ES-I3 (cell line): ENCODE results near the gene FARS2.

Source experiments
- H3K36me3 ChIP-seq: 2 replicates; pipeline ENCODE4 v1.6.1; 2013; ENCODE audit warnings: mild to moderate bottlenecking, low read length, control low read depth, moderate library complexity; ENCODE audit not compliant: insufficient read depth
- H3K4me1 ChIP-seq: 2 replicates; pipeline ENCODE4 v1.6.1; 2013; ENCODE audit warnings: mild to moderate bottlenecking, control low read depth, low read length; ENCODE audit not compliant: insufficient read depth
- H3K9ac ChIP-seq: 2 replicates; pipeline ENCODE4 v1.6.1; 2013; ENCODE audit warnings: low read depth, mild to moderate bottlenecking, low read length, moderate library complexity
- H3K9me3 ChIP-seq: 2 replicates; pipeline ENCODE4 v1.6.1; 2013; ENCODE audit warnings: mild to moderate bottlenecking, low read length, moderate library complexity; ENCODE audit not compliant: control insufficient read depth, insufficient read depth

The FARS2 gene

GRCh38 chr6:5260111-5260620 is 1.1 kb upstream of the FARS2 start:
- Histone ChIP-seq H3K9me3 (no peaks in the 10 kb centered on the region), H3K9ac (peak overlapping the region; percentile 57), H3K36me3 (peaks cover 4% of the 10 kb centered on the region; the same call in 1 of the 2 replicates), H3K4me1 (no peaks in the 10 kb centered on the region)

DNA sequence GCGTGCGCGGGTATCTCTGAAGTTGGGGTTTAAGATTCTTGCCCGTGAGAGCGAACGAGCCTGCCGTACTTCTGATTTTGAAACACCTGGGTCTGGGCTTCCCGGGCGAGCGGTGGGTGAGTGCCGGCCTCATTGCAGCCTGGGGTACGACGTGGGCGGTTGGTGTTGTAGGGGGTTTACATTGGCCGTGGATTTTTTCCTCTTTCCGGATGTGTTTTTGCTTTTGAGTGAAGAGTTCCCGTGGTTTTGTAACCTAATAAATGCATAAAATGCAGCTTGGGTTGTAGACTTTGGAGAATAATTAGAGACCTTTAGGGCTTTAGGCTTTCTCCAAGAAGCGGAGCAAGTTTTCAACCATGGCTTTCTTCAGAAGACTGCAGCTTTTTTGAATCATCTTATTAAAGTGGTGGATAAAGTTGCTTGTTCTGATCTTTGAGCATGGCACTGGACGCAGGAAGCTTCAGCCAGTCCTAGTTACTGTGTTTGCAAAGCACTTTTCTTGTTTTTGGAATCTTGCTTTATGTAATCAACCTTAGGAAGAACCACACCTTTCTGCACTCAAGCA is 314 bp downstream of the FARS2 start:
- H3K4me1 ChIP-seq: no peaks in the 10 kb centered on the region
- H3K36me3 ChIP-seq: peaks cover 4% of the 10 kb centered on the region; the same call in 1 of the 2 replicates
- peak overlapping the region; percentile 97 for H3K9ac ChIP-seq
- H3K9me3 ChIP-seq: no peaks in the 10 kb centered on the region

DNA sequence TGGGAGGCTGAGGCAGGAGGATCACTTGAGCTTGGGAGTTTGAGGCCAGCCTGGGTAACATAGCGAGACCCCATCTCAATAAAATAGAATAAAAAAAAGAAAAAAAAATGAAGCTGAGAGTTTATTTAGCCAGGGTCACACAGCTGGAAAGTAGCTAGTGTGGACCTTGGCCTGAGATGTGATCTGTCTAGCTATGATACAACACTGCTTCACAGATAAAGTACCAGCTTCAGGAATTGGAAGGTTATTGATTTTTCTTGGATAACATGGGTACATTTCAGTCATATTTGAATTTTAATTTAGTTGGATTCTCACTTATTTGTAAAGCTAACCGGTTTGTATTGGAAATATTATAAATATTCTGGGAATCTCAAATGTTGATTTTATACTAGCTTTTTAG is 5.1 kb downstream of the FARS2 start:
- H3K4me1 ChIP-seq: no peaks in the 10 kb centered on the region
- H3K36me3 ChIP-seq: no peaks in the 10 kb centered on the region
- H3K9me3 ChIP-seq: no peaks in the 10 kb centered on the region
- H3K9ac ChIP-seq: no peak overlapping the region

- Histone ChIP-seq H3K9me3 (no peaks in the 10 kb centered on the region), H3K4me1 (no peaks in the 10 kb centered on the region), H3K36me3 (no peaks in the 10 kb centered on the region), H3K9ac (no peak overlapping the region)
These were observed 8.9 kb downstream of the FARS2 start for GRCh38 chr6:5270093-5270680.

DNA sequence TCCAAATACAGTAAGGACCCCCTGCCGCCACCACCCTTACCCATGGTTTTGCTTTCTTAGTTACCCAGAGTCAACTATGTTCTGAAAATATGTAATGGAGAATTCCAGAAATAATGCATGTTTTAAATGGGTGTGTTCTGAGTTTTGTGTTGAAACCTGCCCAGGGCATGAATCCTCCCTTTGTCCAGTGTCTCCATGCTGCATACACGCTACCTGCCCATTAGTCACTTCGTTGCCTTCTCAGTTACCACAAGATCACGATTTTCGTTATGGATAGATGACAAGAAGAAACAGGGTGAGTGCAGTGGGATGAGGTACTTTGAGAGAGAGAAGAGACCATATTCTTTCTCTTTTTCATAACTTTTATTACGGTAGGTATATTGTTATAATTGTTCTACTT is 10.6 kb downstream of the FARS2 start:
- Histone ChIP-seq H3K36me3 (no peaks in the 10 kb centered on the region), H3K9me3 (no peaks in the 10 kb centered on the region), H3K4me1 (no peaks in the 10 kb centered on the region), H3K9ac (no peak overlapping the region)

DNA sequence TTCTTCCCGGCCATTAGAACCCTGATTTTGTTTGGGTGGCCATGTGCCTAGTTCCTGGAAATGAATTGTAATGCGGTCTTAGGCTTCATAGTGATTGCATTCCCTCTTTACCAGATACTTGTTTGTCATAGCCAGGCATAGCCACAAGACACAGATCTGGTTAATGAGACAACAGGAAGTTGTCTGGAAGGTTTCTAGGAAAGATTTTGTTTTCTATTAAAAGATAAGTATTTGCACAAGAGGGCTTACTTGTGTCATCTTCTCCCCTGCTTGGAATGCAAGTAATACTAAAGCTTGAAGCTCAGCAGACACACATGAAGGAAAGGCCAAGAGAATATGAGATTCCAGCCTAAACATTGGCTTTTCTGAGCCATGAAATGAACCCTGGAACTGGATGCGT is 12.9 kb downstream of the FARS2 start:
- H3K9ac ChIP-seq: no peak overlapping the region
- no peaks in the 10 kb centered on the region for H3K36me3 ChIP-seq
- H3K4me1 ChIP-seq: 0 out of 2 replicates have a peak, but pooled peaks cover 6% of the 10 kb centered on the region
- no peaks in the 10 kb centered on the region for H3K9me3 ChIP-seq

GRCh38 chr6:5275497-5275896 is 14.2 kb downstream of the FARS2 start:
- Histone ChIP-seq H3K36me3 (no peaks in the 10 kb centered on the region; the same call in 1 of the 2 replicates), H3K9me3 (no peaks in the 10 kb centered on the region), H3K9ac (no peak overlapping the region), H3K4me1 (0 out of 2 replicates have a peak, but pooled peaks cover 6% of the 10 kb centered on the region)

DNA sequence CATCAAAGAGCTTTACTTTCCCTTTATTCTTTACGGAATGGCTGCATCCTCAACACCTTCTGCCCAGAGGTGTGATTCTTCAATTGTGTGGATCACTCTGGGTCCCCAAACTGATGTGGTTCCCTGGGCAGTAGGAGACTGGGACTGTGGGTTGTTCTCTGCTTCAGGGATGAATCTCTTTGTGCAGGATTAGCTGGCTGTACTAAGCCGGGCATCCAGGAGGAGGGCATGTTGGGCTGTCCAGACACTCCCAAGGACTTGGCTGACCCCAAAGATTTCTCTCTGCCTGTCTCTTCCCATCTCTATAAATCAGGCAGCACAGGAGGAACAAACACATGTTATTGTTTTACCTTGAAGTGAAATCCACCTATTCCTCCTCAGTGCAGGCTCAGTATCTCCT is 15.3 kb downstream of the FARS2 start:
- H3K9ac ChIP-seq: no peak overlapping the region
- no peaks in the 10 kb centered on the region; the same call in 1 of the 2 replicates for H3K36me3 ChIP-seq
- no peaks in the 10 kb centered on the region for H3K9me3 ChIP-seq
- 0 out of 2 replicates have a peak, but pooled peaks cover 6% of the 10 kb centered on the region for H3K4me1 ChIP-seq

- Histone ChIP-seq H3K9me3 (no peaks in the 10 kb centered on the region), H3K36me3 (no peaks in the 10 kb centered on the region; the same call in 1 of the 2 replicates), H3K9ac (no peak overlapping the region)
These were observed 16.3 kb downstream of the FARS2 start for GRCh38 chr6:5277589-5277988.

GRCh38 chr6:5278047-5278446 is 16.7 kb downstream of the FARS2 start:
- Histone ChIP-seq H3K9me3 (no peaks in the 10 kb centered on the region), H3K9ac (no peak overlapping the region), H3K36me3 (no peaks in the 10 kb centered on the region; the same call in 1 of the 2 replicates), H3K4me1 (0 out of 2 replicates have a peak, but pooled peaks cover 6% of the 10 kb centered on the region)

More at GRCh38 chr6:5277589-5277988, 16.3 kb downstream of the FARS2 start:
- H3K4me1 ChIP-seq: 0 out of 2 replicates have a peak, but pooled peaks cover 6% of the 10 kb centered on the region

DNA sequence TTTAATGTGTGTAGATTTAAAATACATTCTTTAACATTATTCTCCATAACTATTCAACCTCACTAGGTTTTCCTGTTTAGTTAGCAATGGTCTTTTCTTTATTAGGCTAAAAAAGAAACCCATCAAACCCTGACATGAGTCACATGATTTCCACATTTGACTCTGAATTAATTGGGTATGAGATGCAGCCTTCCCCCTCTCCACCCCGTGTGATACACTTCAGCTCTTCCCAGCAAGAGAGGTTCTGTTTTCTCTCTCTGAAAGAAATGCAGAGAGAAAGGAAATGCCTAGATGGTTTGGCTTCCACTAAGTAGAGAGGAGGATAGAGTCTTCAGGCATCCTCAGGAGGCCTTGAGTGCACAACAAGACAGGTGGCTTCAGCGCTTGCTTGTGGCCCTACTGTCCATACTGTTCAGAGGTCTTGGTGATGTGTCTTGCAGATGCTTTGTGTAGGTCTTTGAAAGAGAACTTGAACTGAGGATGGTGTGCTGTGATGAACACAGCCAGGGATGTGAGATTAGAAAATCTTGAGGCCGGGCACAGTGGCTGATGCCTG is 17.3 kb downstream of the FARS2 start:
- Histone ChIP-seq H3K9me3 (no peaks in the 10 kb centered on the region), H3K4me1 (0 out of 2 replicates have a peak, but pooled peaks cover 6% of the 10 kb centered on the region), H3K9ac (no peak overlapping the region), H3K36me3 (no peaks in the 10 kb centered on the region; the same call in 1 of the 2 replicates)

- H3K9me3 ChIP-seq: no peaks in the 10 kb centered on the region
- no peaks in the 10 kb centered on the region; the same call in 1 of the 2 replicates for H3K36me3 ChIP-seq
- H3K9ac ChIP-seq: no peak overlapping the region
- 0 out of 2 replicates have a peak, but pooled peaks cover 6% of the 10 kb centered on the region for H3K4me1 ChIP-seq
These were observed 18.6 kb downstream of the FARS2 start for GRCh38 chr6:5279891-5280338.

- Histone ChIP-seq H3K9ac (no peak overlapping the region), H3K4me1 (0 out of 2 replicates have a peak, but pooled peaks cover 6% of the 10 kb centered on the region), H3K9me3 (no peaks in the 10 kb centered on the region), H3K36me3 (no peaks in the 10 kb centered on the region; the same call in 1 of the 2 replicates)
These were observed 19.6 kb downstream of the FARS2 start for GRCh38 chr6:5280920-5281319.

DNA sequence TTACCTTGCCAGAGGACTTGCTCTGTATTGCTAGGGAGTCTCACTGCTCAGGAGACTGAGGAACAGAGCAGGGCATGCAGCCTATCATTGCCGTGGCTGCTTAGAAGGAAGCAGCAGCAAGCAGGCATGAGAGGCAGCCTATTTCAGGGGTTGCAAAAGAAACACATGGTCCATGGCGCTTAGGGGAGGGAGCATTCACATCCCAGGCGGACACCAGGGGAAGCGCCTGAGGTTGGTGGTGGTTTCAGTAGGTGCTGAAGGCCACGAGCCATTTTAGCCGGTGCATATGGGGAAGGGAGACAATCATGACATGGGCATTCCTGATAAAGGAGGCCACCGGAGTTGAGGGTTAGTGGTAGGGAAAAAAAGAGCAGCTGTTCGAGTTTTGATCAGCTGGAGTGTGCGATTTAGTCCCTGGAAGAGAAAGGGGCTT is 20.9 kb downstream of the FARS2 start:
- H3K36me3 ChIP-seq: no peaks in the 10 kb centered on the region; the same call in 1 of the 2 replicates
- H3K9ac ChIP-seq: no peak overlapping the region

More for the DNA sequence above, 20.9 kb downstream of the FARS2 start:
- H3K4me1 ChIP-seq: peaks cover 6% of the 10 kb centered on the region; the same call in 1 of the 2 replicates
- no peaks in the 10 kb centered on the region for H3K9me3 ChIP-seq
